Smooth muscle cell (in vitro differentiated cells): ENCODE data around the gene KLRC3. TPM values are rescaled to one million over a fixed set of nuclear protein-coding genes. Genes with fewer than 3 reads are reported as not detected.
"Not testable (repeated sequence)": the region's sequence is repeated elsewhere in the genome, so short reads cannot be mapped to it uniquely, and the experiment has no call there.

Experiments
- DNase-seq: peaks from one replicate; lab custom pipeline; 2025; ENCODE audit not compliant: unreplicated experiment; lab: John Stamatoyannopoulos, UW
- H2AFZ ChIP-seq: fragments of 200-600 bp; sonication (generic); 2 replicates; pipeline ENCODE4 v1.6.0; 2016; ENCODE audit warnings: antibody characterized with exemption, low read depth, mild to moderate bottlenecking
- H3F3A ChIP-seq: fragments of 200-600 bp; sonication (generic); 2 replicates; pipeline ENCODE4 v1.6.0; 2017; ENCODE audit warnings: antibody characterized with exemption, low read depth
- H3K27ac ChIP-seq: fragments of 200-600 bp; sonication (generic); 2 replicates; pipeline ENCODE4 v1.5.1; 2016; ENCODE audit warnings: low read depth, mild to moderate bottlenecking
- H3K27me3 ChIP-seq: fragments of 200-600 bp; sonication (generic); 2 replicates; pipeline ENCODE4 v1.6.1; 2016; ENCODE audit warnings: low read depth, mild to moderate bottlenecking
- H3K36me3 ChIP-seq: fragments of 200-600 bp; sonication (generic); 2 replicates; pipeline ENCODE4 v1.5.1; 2016; ENCODE audit warnings: low read depth
- H3K4me1 ChIP-seq: fragments of 200-600 bp; sonication (generic); 2 replicates; pipeline ENCODE4 v1.5.1; 2016; ENCODE audit warnings: low read depth
- H3K4me2 ChIP-seq: fragments of 200-600 bp; sonication (generic); 2 replicates; pipeline ENCODE4 v1.6.0; 2016; ENCODE audit warnings: mild to moderate bottlenecking
- H3K4me3 ChIP-seq: fragments of 200-600 bp; sonication (generic); 2 replicates; pipeline ENCODE4 v1.5.1; 2016; ENCODE audit warnings: mild to moderate bottlenecking
- H3K79me2 ChIP-seq: fragments of 200-600 bp; sonication (generic); 2 replicates; pipeline ENCODE4 v1.6.0; 2016; ENCODE audit warnings: low read depth, mild to moderate bottlenecking
- H3K9ac ChIP-seq: fragments of 200-600 bp; sonication (generic); 2 replicates; pipeline ENCODE4 v1.6.0; 2016; ENCODE audit warnings: low read depth
- H3K9me3 ChIP-seq: fragments of 200-600 bp; sonication (generic); replicated peaks from 2 replicates; pipeline ENCODE4 v1.5.1; 2016; ENCODE audit warnings: low read depth
- H4K20me1 ChIP-seq: fragments of 200-600 bp; sonication (generic); 2 replicates; pipeline ENCODE4 v1.6.0; 2016; ENCODE audit warnings: low read depth
- WGBS: methylation state at CpG from one replicate; pipeline ENCODE4 v1.1.7; 2016; ENCODE audit warnings: low lambda C conversion rate; 5-methylcytosine and 5-hydroxymethylcytosine counted together
- polyA plus RNA-seq: library from polyadenylated mRNA; unstranded; fragments of >200 nt; fragmentation: Nextera tagmentation; extraction: Ambion mirVana; gene quantifications from 2 replicates; pipeline ENCODE4 v1.2.1, GENCODE V29; 2016
- total RNA-seq: library from RNA; depleted of rRNA; stranded (reverse); fragments of >200 nt; gene quantifications from 2 replicates; pipeline ENCODE4 v1.2.3, GENCODE V29; 2014
- TF ChIP-seq, protein P1 (sequence below): fragments of 200-600 bp; sonication (generic); IDR thresholded peaks from 2 replicates; pipeline ENCODE4 v1.5.1; 2017; ENCODE audit warnings: borderline replicate concordance, mild to moderate bottlenecking, antibody characterized with exemption; ENCODE audit not compliant: insufficient read depth, poor library complexity, severe bottlenecking

Gene KLRC3
- total RNA-seq (not detected in 2 replicates), polyA plus RNA-seq (not detected in 2 replicates)

DNA sequence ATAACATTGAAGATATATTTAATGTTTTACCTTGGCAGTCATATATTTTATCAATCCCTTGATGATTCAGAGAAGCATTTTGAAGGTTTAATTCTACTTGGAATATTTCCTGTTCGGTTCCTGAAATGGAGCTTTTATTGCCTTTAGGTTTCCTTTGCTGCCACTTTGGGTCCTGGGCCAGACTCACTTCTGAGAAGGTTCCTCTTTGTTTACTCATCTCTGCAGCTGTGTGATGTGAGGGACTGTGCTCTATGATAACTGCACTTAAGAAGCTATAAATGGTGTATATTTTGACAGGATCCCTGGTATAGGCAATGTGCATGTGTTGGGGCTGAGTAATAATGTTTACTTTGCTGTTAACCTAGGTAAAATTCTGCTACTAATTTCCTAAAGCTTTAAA lies at the start of gene KLRC3:
TSS of gene KLRC3 (minus strand) at position 262 of the 400 bp plus-strand sequence. CDS start at position 217, 45 bp downstream.
- not testable (repeated sequence) for H3K9ac ChIP-seq, H2AFZ ChIP-seq, H3K4me1 ChIP-seq, DNase-seq, H3K4me2 ChIP-seq, H3K4me3 ChIP-seq, H3K36me3 ChIP-seq, H3K27me3 ChIP-seq, H3F3A ChIP-seq, H4K20me1 ChIP-seq, H3K27ac ChIP-seq, H3K9me3 ChIP-seq, H3K79me2 ChIP-seq
- WGBS: 64% methylated on average over 1 of the region's 1 CpG

DNA sequence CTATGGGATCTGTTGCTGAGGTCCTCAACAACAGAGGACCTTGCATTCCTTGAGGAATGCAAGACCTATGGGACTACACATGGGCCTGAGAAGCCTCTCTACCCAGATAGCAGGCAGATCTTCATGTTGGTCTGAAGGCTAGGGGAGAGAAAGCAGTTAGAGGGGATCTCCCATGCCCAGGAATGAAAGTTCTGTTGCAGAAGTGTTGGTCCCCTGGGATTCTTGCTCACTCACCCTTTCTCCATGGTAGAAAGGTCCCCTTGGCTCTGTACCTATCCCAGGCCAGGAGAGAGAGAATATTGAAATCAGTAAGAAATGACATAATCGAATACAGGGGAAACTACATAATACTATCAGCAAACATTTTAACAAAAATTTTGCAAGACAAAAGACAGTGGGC lies 49.3 kb upstream of the KLRC3 start:
- no peaks in the 10 kb centered on the region for H3K27me3 ChIP-seq
- DNase-seq: no peak
- no peak overlapping the region for H3K27ac ChIP-seq
- no peaks in the 10 kb centered on the region for H3K9me3 ChIP-seq
- H3K79me2 ChIP-seq: no peaks in the 10 kb centered on the region
- H3K4me1 ChIP-seq: no peaks in the 10 kb centered on the region
- no peak overlapping the region for H3K4me3 ChIP-seq
- H3K9ac ChIP-seq: no peak overlapping the region
- H2AFZ ChIP-seq: no peak overlapping the region
- no peaks in the 10 kb centered on the region for H4K20me1 ChIP-seq
- H3K36me3 ChIP-seq: no peaks in the 10 kb centered on the region
- H3F3A ChIP-seq: no peaks in the 10 kb centered on the region
- TF ChIP-seq, protein P1, sequence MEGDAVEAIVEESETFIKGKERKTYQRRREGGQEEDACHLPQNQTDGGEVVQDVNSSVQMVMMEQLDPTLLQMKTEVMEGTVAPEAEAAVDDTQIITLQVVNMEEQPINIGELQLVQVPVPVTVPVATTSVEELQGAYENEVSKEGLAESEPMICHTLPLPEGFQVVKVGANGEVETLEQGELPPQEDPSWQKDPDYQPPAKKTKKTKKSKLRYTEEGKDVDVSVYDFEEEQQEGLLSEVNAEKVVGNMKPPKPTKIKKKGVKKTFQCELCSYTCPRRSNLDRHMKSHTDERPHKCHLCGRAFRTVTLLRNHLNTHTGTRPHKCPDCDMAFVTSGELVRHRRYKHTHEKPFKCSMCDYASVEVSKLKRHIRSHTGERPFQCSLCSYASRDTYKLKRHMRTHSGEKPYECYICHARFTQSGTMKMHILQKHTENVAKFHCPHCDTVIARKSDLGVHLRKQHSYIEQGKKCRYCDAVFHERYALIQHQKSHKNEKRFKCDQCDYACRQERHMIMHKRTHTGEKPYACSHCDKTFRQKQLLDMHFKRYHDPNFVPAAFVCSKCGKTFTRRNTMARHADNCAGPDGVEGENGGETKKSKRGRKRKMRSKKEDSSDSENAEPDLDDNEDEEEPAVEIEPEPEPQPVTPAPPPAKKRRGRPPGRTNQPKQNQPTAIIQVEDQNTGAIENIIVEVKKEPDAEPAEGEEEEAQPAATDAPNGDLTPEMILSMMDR: no peak
- 97% methylated on average over 1 of the region's 1 CpG for WGBS
- H3K4me2 ChIP-seq: no peak overlapping the region

DNA sequence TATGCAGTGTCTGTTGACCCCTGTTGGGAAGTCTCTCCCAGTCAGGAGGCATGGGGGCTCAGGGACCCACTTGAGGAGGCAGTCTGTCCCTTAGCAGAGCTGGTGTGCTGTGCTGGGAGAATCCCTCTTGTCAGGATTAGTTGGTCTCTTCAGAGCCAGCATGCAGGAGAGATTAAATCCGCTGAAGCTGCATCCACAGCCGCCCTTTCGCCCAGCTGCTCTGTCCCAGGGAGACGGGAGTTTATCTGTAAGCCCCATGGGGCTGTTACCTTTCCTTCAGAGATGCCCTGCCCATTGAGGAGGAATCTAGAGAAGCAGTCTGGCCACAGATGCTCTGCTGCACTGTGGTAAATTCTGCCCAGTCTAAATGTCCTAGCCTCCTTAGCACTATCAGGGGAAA lies 45.9 kb upstream of the KLRC3 start:
- Histone ChIP-seq H3K79me2 (no peaks in the 10 kb centered on the region), H3K27me3 (no peaks in the 10 kb centered on the region)
- 90% methylated on average over 4 of the region's 4 CpGs for WGBS

DNA sequence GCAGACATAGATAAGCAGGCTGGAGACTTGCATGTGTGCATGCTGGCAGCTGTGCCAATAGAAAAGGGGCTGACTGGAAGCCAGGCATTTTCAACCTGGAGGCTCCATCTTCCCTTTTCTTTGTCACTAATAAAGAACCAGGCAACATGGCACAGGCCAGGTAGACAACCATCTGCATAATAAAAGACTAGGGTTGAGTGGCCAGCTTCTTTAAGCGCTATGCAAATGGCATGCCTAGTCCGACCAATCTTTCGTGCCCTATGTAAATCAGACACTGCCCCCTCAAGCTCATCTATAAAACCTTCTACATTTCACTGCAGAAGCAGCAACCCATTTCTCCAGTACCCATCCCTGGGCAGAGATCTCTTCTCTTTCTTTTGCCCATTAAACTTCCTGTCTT lies 37.4 kb upstream of the KLRC3 start:
- Histone ChIP-seq H2AFZ (no peak overlapping the region), H3K4me3 (no peak overlapping the region), H3K79me2 (no peaks in the 10 kb centered on the region), H3K36me3 (no peaks in the 10 kb centered on the region), H3K27me3 (no peaks in the 10 kb centered on the region), H4K20me1 (no peaks in the 10 kb centered on the region), H3K4me1 (no peaks in the 10 kb centered on the region), H3K9me3 (no peaks in the 10 kb centered on the region), H3F3A (no peaks in the 10 kb centered on the region), H3K4me2 (no peak overlapping the region), H3K9ac (no peak overlapping the region), H3K27ac (no peak overlapping the region)
- TF ChIP-seq, protein P1: no peak
- WGBS: 82% methylated on average over 3 of the region's 3 CpGs
- no peak for DNase-seq

More for the DNA sequence above, 45.9 kb upstream of the KLRC3 start:
- H3K9me3 ChIP-seq: no peaks in the 10 kb centered on the region
- H2AFZ ChIP-seq: no peak overlapping the region
- no peak overlapping the region for H3K4me3 ChIP-seq
- no peak overlapping the region for H3K9ac ChIP-seq
- TF ChIP-seq, protein P1: no peak
- no peaks in the 10 kb centered on the region for H4K20me1 ChIP-seq
- H3K4me1 ChIP-seq: no peaks in the 10 kb centered on the region
- no peak overlapping the region for H3K4me2 ChIP-seq
- no peaks in the 10 kb centered on the region for H3K36me3 ChIP-seq
- H3F3A ChIP-seq: no peaks in the 10 kb centered on the region
- H3K27ac ChIP-seq: no peak overlapping the region
- DNase-seq: no peak
